Transverse colon (tissue), 4 donors: ENCODE results near the gene PROM1. TPM values are rescaled to one million over a fixed set of nuclear protein-coding genes. Genes with fewer than 3 reads are reported as not detected.

Experiments used
- DNase-seq: peaks from one replicate; pipeline ENCODE4 v3.0.0-alpha.2; 2019
- H3K27ac ChIP-seq, 4 donors: fragments of 200-600 bp; sonication (generic); 2 replicates each; pipeline ENCODE4 v1.5.1; 2016 to 2018; ENCODE audit warnings: inconsistent platforms in 4 of 4
- H3K27me3 ChIP-seq: fragments of 200-600 bp; sonication (generic); 2 replicates; pipeline ENCODE4 v1.5.1; 2017; ENCODE audit warnings: inconsistent platforms
- H3K36me3 ChIP-seq, 4 donors: fragments of 200-600 bp; sonication (generic); 2 replicates each; pipeline ENCODE4 v1.5.1; 2017 to 2019; ENCODE audit warnings: inconsistent platforms in 4 of 4
- H3K4me1 ChIP-seq, 4 donors: fragments of 200-600 bp; sonication (generic); 2 replicates each; pipeline ENCODE4 v1.5.1; 2017 to 2020; ENCODE audit warnings: inconsistent platforms in 4 of 4
- H3K4me3 ChIP-seq, 4 donors: fragments of 200-600 bp; sonication (generic); 1 replicate in 1 of 4; 2 replicates in 3 of 4; pipeline versions ENCODE4 v1.5.1 to v1.6.1; 2017 to 2019; ENCODE audit warnings: inconsistent platforms in 4 of 4
- H3K9me3 ChIP-seq, 2 donors: fragments of 200-600 bp; sonication (generic); 2 replicates each; pipeline ENCODE4 v1.5.1; 2017 to 2019; ENCODE audit warnings: inconsistent platforms in 2 of 2
- EP300 ChIP-seq: sonication (generic); formaldehyde crosslinking; IDR thresholded peaks from one replicate; pipeline ENCODE4 v1.6.1; 2017; ENCODE audit warnings: antibody characterized with exemption, low read depth
- POLR2A ChIP-seq: fragments of 450-650 bp; IDR thresholded peaks from one replicate; pipeline ENCODE4 v1.6.1; 2016; ENCODE audit warnings: antibody characterized with exemption, mild to moderate bottlenecking, moderate library complexity
- POLR2AphosphoS5 ChIP-seq, 3 donors: sonication (generic); formaldehyde crosslinking; IDR thresholded peaks; one replicate each; pipeline ENCODE4 v1.6.1; 2016; ENCODE audit warnings: antibody characterized with exemption in 3 of 3
- WGBS, 2 donors: methylation state at CpG; one replicate each; pipeline ENCODE4 v1.1.5; 2018; ENCODE audit warnings: low coverage in 1 of 2; 5-methylcytosine and 5-hydroxymethylcytosine counted together
- in situ Hi-C, 4 donors: fragments of 200-750 bp; cut with MboI; loops; one replicate each; pipeline versions ENCODE4 v1.15.0 to v1.15.1; 2017; ENCODE audit warnings: low sequenced_read_pairs in 3 of 4, low pct_ligation_motif_present in 1 of 4, low pct_unique_long_range_greater_than_20kb in 1 of 4
- intact Hi-C: fragments of 100-400 bp; cut with DNase I; formaldehyde crosslinking; loops from one replicate; pipeline ENCODE4 v1.15.1; 2023; ENCODE audit warnings: low total_unique reads
- total RNA-seq, 4 donors: library from RNA; depleted of rRNA; stranded (reverse); fragments of >200 nt; gene quantifications; one replicate each; pipeline ENCODE4 v1.1.0, GENCODE V29; 2016
- TF ChIP-seq, protein P1 (sequence below), 5 experiments: fragments of 200-600 bp in 3 of 5; fragments of 450-650 bp in 2 of 5; sonication (generic) in 3 of 5; IDR thresholded peaks; 1 replicate in 2 of 5; 2 replicates in 3 of 5; pipeline ENCODE4 v1.5.1; 2016 to 2017; ENCODE audit warnings: antibody characterized with exemption in 5 of 5, inconsistent platforms in 3 of 5, mild to moderate bottlenecking in 2 of 5, moderate library complexity in 1 of 5

PROM1 gene
- total RNA-seq, 4 donors from 2014 or later, result 35.2 to 236 (median 170) TPM

DNA sequence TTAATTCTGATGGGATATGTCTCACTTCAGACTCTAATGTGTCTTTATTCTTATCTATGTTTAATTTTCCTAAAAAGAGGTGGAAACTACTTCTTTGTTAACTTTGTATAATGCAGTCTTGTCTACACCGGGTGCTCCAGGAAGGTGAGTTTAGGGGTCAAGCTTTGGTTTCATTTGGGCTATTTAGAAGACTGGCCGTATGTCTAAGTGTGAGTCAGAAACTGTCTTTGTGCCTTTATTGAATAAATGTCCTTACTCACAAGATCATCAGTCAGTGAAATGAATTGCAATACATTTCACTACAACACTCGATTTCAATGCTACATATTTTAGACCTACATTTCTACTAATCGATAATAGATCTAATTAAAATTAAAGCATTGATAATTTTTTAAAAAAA lies 56.2 kb downstream of the PROM1 start:
- intact Hi-C loops, result loop anchor here (5.0 kb wide), 1 partner anchor 245 kb away; no protein-coding TSS in a partner anchor
- WGBS, 2 donors, result 88 to 93% methylated on average over 4 of the region's 4 CpGs
- no peak overlapping the region for H3K4me3 ChIP-seq
- in situ Hi-C loops, result loop anchor here in 2 of 4 donors (10.0 to 25.0 kb wide), 3 partner anchors 185 to 410 kb away; no protein-coding TSS in a partner anchor
- H3K36me3 ChIP-seq, result no peaks in the 10 kb centered on the region
- no peaks in the 10 kb centered on the region for H3K9me3 ChIP-seq
- H3K27ac ChIP-seq, result no peak overlapping the region
- no peak for TF ChIP-seq POLR2A
- TF ChIP-seq POLR2AphosphoS5 (IDR thresholded peaks at IDR 0.05), result no peak
- TF ChIP-seq EP300, result no peak
- TF ChIP-seq, protein P1, sequence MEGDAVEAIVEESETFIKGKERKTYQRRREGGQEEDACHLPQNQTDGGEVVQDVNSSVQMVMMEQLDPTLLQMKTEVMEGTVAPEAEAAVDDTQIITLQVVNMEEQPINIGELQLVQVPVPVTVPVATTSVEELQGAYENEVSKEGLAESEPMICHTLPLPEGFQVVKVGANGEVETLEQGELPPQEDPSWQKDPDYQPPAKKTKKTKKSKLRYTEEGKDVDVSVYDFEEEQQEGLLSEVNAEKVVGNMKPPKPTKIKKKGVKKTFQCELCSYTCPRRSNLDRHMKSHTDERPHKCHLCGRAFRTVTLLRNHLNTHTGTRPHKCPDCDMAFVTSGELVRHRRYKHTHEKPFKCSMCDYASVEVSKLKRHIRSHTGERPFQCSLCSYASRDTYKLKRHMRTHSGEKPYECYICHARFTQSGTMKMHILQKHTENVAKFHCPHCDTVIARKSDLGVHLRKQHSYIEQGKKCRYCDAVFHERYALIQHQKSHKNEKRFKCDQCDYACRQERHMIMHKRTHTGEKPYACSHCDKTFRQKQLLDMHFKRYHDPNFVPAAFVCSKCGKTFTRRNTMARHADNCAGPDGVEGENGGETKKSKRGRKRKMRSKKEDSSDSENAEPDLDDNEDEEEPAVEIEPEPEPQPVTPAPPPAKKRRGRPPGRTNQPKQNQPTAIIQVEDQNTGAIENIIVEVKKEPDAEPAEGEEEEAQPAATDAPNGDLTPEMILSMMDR (IDR thresholded peaks at IDR 0.05), result no peak
- H3K4me1 ChIP-seq, result no peaks in the 10 kb centered on the region
- H3K27me3 ChIP-seq, result no peaks in the 10 kb centered on the region
- DNase-seq, result no peak

DNA sequence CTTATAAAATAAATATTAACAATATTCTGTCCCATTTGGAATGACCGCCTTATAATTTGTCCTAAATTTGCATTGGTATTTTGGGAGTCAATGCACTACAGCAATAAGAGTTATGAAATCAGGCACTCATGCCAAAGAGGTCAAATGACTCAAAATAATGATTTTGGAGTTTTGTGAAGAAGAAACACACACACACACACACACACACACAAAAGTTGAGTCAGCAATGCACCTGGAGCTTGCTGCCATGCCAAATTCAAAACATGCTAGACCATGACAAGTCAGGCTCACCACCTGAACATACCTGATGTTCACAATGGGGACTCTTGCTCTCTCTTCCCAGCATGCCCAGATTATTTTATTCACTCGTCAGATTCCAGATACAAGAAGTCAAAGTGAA lies 56.7 kb downstream of the PROM1 start:
- Histone ChIP-seq H3K9me3 (no peaks in the 10 kb centered on the region), H3K4me1 (no peaks in the 10 kb centered on the region), H3K4me3 (no peak overlapping the region), H3K36me3 (no peaks in the 10 kb centered on the region), H3K27ac (no peak overlapping the region), H3K27me3 (no peaks in the 10 kb centered on the region)
- 77 to 94% methylated on average over 2 of the region's 2 CpGs for WGBS, 2 donors
- intact Hi-C loops (loop anchor here (5.0 kb wide), 1 partner anchor 245 kb away; no protein-coding TSS in a partner anchor), in situ Hi-C loops (loop anchor here in 2 of 4 donors (10.0 to 25.0 kb wide), 3 partner anchors 185 to 410 kb away; no protein-coding TSS in a partner anchor)
- TF ChIP-seq POLR2A (no peak), POLR2AphosphoS5 (IDR thresholded peaks at IDR 0.05) (no peak), EP300 (no peak)
- TF ChIP-seq, protein P1 (IDR thresholded peaks at IDR 0.05), result no peak
- no peak for DNase-seq

DNA sequence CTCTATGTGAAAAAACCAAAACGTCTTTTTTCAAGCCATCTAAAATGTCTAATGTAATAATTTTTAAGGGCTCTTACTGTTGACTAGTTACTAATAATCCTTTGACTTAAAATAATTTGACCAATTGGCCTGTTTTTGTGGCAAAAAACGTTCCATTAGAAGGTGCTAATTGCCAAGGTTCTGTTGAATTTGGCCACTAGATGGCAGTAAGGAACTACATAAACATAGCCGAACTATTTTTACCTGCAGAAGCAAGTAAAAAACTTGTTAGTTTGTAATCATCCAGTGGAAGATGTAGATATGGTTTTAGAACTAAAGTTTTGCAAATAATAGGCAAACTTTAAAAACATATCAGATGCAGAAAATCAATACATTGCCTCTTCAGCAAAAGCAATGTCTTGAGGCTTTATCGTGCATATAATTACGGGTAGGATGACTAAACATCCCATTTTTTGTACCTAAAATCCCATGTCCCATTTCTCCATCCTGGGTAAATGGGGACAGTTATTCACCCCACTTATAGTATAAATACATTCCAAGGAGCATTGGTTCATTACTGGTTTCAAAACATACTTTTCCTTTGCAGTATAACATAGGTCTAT lies 57.6 kb downstream of the PROM1 start:
- 32 to 40% methylated on average over 5 of the region's 5 CpGs for WGBS, 2 donors
- no peaks in the 10 kb centered on the region for H3K9me3 ChIP-seq
- no peaks in the 10 kb centered on the region for H3K27me3 ChIP-seq
- H3K4me1 ChIP-seq, result no peaks in the 10 kb centered on the region
- no peak for DNase-seq
- no peak overlapping the region for H3K27ac ChIP-seq
- in situ Hi-C loops (loop anchor here in 2 of 4 donors (10.0 to 25.0 kb wide), 3 partner anchors 186 to 411 kb away; no protein-coding TSS in a partner anchor), intact Hi-C loops (loop anchor here (5.0 kb wide), 1 partner anchor 246 kb away; no protein-coding TSS in a partner anchor)
- H3K4me3 ChIP-seq, result no peak overlapping the region
- TF ChIP-seq POLR2AphosphoS5 (IDR thresholded peaks at IDR 0.05) (no peak), POLR2A (no peak)
- TF ChIP-seq, protein P1 (IDR thresholded peaks at IDR 0.05), result peak; percentile 76 to 87 (median 82)
- H3K36me3 ChIP-seq, result no peaks in the 10 kb centered on the region

DNA sequence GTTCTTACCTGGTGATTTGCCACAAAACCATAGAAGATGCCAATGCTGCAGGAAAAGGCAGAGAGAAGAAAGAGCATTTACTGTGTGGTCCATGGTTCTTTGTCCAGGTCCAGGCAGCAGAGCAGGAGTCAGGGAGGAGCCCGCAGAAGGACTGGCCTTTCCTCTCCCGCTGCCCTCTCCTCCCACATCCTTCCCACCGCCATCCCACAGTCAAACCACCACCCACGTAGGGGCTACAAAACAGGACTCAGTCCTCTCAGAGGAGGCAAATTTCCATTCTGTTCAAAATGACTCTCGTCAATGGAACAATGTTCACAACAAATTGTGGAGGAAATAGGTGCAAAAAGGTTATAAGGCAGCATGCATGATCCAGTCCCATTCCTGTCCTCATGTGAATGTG lies 58.6 kb downstream of the PROM1 start:
- in situ Hi-C loops, result loop anchor here in 2 of 4 donors (10.0 to 25.0 kb wide), 3 partner anchors 187 to 412 kb away; no protein-coding TSS in a partner anchor
- intact Hi-C loops, result loop anchor here (5.0 kb wide), 1 partner anchor 247 kb away; no protein-coding TSS in a partner anchor

More for the DNA sequence above, 58.6 kb downstream of the PROM1 start:
- TF ChIP-seq POLR2A (no peak), EP300 (no peak), POLR2AphosphoS5 (IDR thresholded peaks at IDR 0.05) (no peak)
- TF ChIP-seq, protein P1 (IDR thresholded peaks at IDR 0.05), result no peak
- WGBS, 2 donors, result 72 to 78% methylated on average over 3 to 5 of the region's 5 CpGs
- no peak for DNase-seq
- Histone ChIP-seq H3K36me3 (no peaks in the 10 kb centered on the region), H3K27me3 (no peaks in the 10 kb centered on the region), H3K27ac (no peak overlapping the region), H3K9me3 (no peaks in the 10 kb centered on the region), H3K4me1 (no peaks in the 10 kb centered on the region), H3K4me3 (no peak overlapping the region)
